BLaER1 treated with 17β-estradiol and CSF1 and Interleukin-3, amounts not matched to agents 10 nM and 100 nM (cell line): ENCODE results near the gene TYROBP.

Experiments
- H3K27ac ChIP-seq, 11 experiments: shearing (Covaris generic); formaldehyde crosslinking; 2 replicates each; pipeline ENCODE4 v1.8.1; 2022
- H3K27me3 ChIP-seq, 11 experiments: shearing (Covaris generic); formaldehyde crosslinking; 2 replicates each; pipeline ENCODE4 v1.8.1; 2022
- H3K36me3 ChIP-seq, 11 experiments: shearing (Covaris generic); formaldehyde crosslinking; 2 replicates each; pipeline ENCODE4 v1.8.1; 2022
- H3K4me1 ChIP-seq, 10 experiments: shearing (Covaris generic); formaldehyde crosslinking; 2 replicates each; pipeline ENCODE4 v1.8.1; 2022
- H3K4me2 ChIP-seq, 11 experiments: shearing (Covaris generic); formaldehyde crosslinking; 2 replicates each; pipeline ENCODE4 v1.8.1; 2022
- H3K4me3 ChIP-seq, 10 experiments: shearing (Covaris generic); formaldehyde crosslinking; 2 replicates each; pipeline ENCODE4 v1.8.1; 2022
- H3K9ac ChIP-seq, 11 experiments: shearing (Covaris generic); formaldehyde crosslinking; 2 replicates each; pipeline ENCODE4 v1.8.1; 2022
- H3K9me3 ChIP-seq, 11 experiments: shearing (Covaris generic); formaldehyde crosslinking; replicated peaks in 1 of 11; 2 replicates each; pipeline ENCODE4 v1.8.1; 2022
- H4K20me1 ChIP-seq, 11 experiments: shearing (Covaris generic); formaldehyde crosslinking; 2 replicates each; pipeline ENCODE4 v1.8.1; 2022
- Cebpa-rat ChIP-seq, 11 experiments: shearing (Covaris generic); IDR thresholded peaks; 2 replicates each; pipeline ENCODE4 v1.8.1; 2022

TYROBP gene

GRCh38 chr19:35908973-35909683, 1.0 kb upstream of the TYROBP start:
- Histone ChIP-seq H3K9ac (peak overlapping the region; percentile 72 to 90 (median 86)), H3K27ac (peak overlapping the region; percentile 85 to 99 (median 97)), H3K36me3 (peaks cover 0 to 35% (median 0%) of the 10 kb centered on the region in 11 experiments; a peak in 5 of 22 replicates), H3K27me3 (no peaks in the 10 kb centered on the region), H3K9me3 (no peaks in the 10 kb centered on the region), H4K20me1 (no peaks in the 10 kb centered on the region), H3K4me2 (peak overlapping the region; percentile 87 to 100 (median 97)), H3K4me3 (peak overlapping the region in 9 of 10 experiments; percentile 29 to 94 (median 46); a peak in 14 of 20 replicates), H3K4me1 (peaks cover 70 to 99% (median 93%) of the 10 kb centered on the region in 10 experiments)
- TF ChIP-seq Cebpa-rat (IDR thresholded peaks at IDR 0.05), result no peak

DNA sequence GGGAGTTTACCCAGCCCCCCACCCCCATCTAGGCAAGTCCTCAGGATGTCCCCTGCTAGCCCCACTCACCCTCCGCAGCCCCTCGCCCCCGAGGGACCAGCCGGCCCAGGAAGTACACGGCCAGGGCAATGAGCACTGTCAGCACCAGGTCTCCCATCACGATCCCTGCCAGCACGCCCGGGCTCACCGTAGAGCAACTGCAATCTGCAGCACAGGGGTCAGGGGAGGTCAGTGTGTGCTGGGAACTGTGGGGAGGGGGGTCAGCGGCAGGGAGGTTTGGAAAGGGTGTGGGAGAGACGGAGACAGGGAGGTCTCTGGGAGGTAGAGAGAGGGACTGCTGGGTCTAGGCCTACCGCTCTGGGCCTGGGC, 734 bp downstream of the TYROBP start:
- Histone ChIP-seq H3K4me2 (peak overlapping the region; percentile 87 to 100 (median 97); a peak in 21 of 22 replicates), H3K9ac (peak overlapping the region in 10 of 11 experiments; percentile 23 to 90 (median 86); a peak in 16 of 22 replicates), H3K4me1 (peaks cover 88 to 99% (median 96%) of the 10 kb centered on the region in 10 experiments), H3K27ac (peak overlapping the region in 10 of 11 experiments; percentile 95 to 99 (median 98); a peak in 21 of 22 replicates), H3K27me3 (no peaks in the 10 kb centered on the region), H4K20me1 (no peaks in the 10 kb centered on the region), H3K9me3 (no peaks in the 10 kb centered on the region), H3K4me3 (peak overlapping the region in 6 of 10 experiments; percentile 30 to 94 (median 78); a peak in 11 of 20 replicates), H3K36me3 (peaks cover 0 to 35% (median 0%) of the 10 kb centered on the region in 11 experiments; a peak in 5 of 22 replicates)
- no peak for TF ChIP-seq Cebpa-rat (IDR thresholded peaks at IDR 0.05)

GRCh38 chr19:35905178-35905727, 2.8 kb downstream of the TYROBP start:
- Histone ChIP-seq H3K36me3 (peaks cover 0 to 35% (median 0%) of the 10 kb centered on the region in 11 experiments; a peak in 5 of 22 replicates), H3K9ac (peak overlapping the region; percentile 24 to 92 (median 87); a peak in 21 of 22 replicates), H3K4me2 (peak overlapping the region; percentile 89 to 100 (median 99)), H3K27me3 (no peaks in the 10 kb centered on the region), H3K4me3 (peak overlapping the region in 5 of 10 experiments; percentile 6 to 94 (median 87); a peak in 9 of 20 replicates), H3K27ac (peak overlapping the region; percentile 44 to 99 (median 96)), H3K4me1 (peaks cover 85 to 98% (median 94%) of the 10 kb centered on the region in 10 experiments), H3K9me3 (no peaks in the 10 kb centered on the region), H4K20me1 (peaks cover 0 to under 1% (median 0%) of the 10 kb centered on the region in 11 experiments; a peak in 1 of 22 replicates)
- no peak for TF ChIP-seq Cebpa-rat (IDR thresholded peaks at IDR 0.05)

DNA sequence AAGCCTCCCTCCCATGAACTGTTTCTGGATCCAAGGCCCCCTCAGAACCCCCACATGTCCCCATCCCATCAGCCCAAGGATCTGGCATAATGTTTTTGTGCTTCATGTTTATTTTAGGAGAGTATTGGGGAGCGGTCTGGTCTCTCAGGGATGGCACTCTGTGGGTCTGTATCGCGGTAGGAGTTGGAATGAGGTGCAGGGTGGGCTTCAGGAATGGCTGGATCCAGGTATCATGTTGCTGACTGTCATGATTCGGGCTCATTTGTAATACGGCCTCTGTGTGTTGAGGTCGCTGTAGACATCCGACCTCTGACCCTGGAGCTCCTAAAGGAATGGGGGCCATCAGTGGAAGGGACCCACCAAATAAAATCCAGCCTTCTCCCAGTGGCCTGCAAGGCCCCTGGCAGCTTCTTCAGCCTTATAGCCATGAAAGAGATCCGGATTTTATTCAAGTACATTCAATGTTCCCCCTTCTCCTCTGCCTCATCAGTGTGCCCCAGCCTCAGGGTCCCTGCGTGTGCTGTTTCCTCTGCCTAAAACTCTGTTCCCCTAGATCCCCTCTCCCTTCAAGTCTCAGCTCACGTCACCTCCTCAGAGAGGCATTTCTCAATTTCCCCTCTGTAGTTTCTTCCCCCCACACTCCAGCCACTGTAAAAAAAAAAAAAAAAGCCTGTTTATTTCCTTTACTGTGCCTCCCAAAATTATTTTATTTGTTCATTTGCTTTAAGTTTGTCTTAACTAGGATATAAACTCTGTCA, 3.6 kb downstream of the TYROBP start:
- Histone ChIP-seq H3K4me3 (peak overlapping the region in 8 of 10 experiments; percentile 16 to 95 (median 90); a peak in 13 of 20 replicates), H3K27ac (peak overlapping the region; percentile 44 to 99 (median 96)), H3K4me2 (peak overlapping the region; percentile 89 to 100 (median 99)), H3K9me3 (no peaks in the 10 kb centered on the region), H3K4me1 (peaks cover 77 to 91% (median 86%) of the 10 kb centered on the region in 10 experiments), H3K36me3 (peaks cover 0 to 35% (median 0%) of the 10 kb centered on the region in 11 experiments; a peak in 5 of 22 replicates), H4K20me1 (peaks cover 0 to 4% (median 0%) of the 10 kb centered on the region in 11 experiments; a peak in 1 of 22 replicates), H3K27me3 (no peaks in the 10 kb centered on the region), H3K9ac (peak overlapping the region; percentile 24 to 92 (median 87); a peak in 21 of 22 replicates)
- TF ChIP-seq Cebpa-rat (IDR thresholded peaks at IDR 0.05), result 0 out of 22 replicates have a peak, but pooled peaks of 1 of the 11 experiments have one; percentile 15

DNA sequence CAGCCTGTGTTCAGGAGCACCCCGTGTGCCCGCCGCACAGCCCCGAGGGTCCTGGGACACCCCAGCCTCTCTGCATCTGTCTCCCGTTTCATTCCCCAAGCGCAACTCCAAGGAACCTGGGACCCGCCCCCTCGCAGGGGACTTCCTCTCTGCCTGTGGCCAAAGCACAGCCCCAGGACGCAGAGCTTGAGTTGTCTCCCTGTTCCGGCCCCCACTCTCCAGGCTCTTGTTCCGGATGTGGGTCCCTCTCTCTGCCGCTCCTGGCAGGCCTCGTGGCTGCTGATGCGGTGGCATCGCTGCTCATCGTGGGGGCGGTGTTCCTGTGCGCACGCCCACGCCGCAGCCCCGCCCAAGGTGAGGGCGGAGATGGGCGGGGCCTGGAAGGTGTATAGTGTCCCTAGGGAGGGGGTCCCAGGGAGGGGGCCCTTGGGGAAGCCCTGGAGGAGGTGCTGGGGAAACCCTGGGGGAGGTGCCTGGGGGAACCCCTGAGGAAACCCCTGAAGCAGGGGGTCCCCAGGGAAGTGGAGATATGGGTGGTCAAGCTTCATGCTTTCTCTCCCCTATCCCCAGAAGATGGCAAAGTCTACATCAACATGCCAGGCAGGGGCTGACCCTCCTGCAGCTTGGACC, 4.4 kb downstream of the TYROBP start:
- H3K4me2 ChIP-seq, result peak overlapping the region; percentile 89 to 100 (median 99)

DNA sequence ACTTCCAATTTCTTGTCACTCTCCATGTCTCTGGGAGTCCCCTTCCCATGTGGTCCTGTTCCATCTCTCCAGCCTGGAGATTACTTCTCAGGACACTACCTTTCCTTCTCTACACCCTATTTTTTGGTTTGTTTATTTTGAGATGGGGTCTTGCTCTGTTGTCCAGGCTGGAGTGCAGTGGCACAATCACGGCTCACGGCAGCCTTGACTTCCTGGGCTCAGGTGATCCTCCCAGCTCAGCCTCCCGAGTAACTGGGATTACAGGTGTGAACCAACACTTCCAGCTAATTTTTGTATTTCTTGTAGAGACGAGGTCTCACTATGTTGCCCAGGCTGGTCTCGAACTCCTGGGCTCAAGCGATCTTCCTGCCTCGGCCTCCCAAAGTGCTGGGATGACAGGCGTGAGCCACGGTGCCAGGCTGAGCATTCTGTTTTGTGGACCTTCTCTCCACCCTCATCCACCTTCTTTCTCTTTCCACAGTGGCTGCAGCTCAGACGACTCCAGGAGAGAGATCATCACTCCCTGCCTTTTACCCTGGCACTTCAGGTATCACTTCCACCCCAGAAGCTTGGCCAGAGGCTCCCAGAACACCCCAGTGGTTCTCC, 5.1 kb downstream of the TYROBP start:
- no peak for TF ChIP-seq Cebpa-rat (IDR thresholded peaks at IDR 0.05)
- peak overlapping the region; percentile 85 to 92 (median 90) for H3K9ac ChIP-seq
- H3K4me3 ChIP-seq, result peak overlapping the region; percentile 43 to 95 (median 86)
- H3K9me3 ChIP-seq, result no peaks in the 10 kb centered on the region
- H3K4me1 ChIP-seq, result peaks cover 71 to 87% (median 80%) of the 10 kb centered on the region in 10 experiments
- peak overlapping the region; percentile 89 to 100 (median 99) for H3K4me2 ChIP-seq
- peaks cover 0 to 17% (median 8%) of the 10 kb centered on the region in 11 experiments; a peak in 13 of 22 replicates for H4K20me1 ChIP-seq
- no peaks in the 10 kb centered on the region for H3K27me3 ChIP-seq
- H3K27ac ChIP-seq, result peak overlapping the region; percentile 85 to 99 (median 96)
- peaks cover 0 to 48% (median 8%) of the 10 kb centered on the region in 11 experiments; a peak in 18 of 22 replicates for H3K36me3 ChIP-seq

More for the DNA sequence above, 4.4 kb downstream of the TYROBP start:
- peaks cover 0 to 41% (median under 1%) of the 10 kb centered on the region in 11 experiments; a peak in 11 of 22 replicates for H3K36me3 ChIP-seq
- no peak for TF ChIP-seq Cebpa-rat (IDR thresholded peaks at IDR 0.05)
- peaks cover 72 to 87% (median 80%) of the 10 kb centered on the region in 10 experiments for H3K4me1 ChIP-seq
- no peaks in the 10 kb centered on the region for H3K9me3 ChIP-seq
- H3K27ac ChIP-seq, result peak overlapping the region; percentile 85 to 99 (median 96)
- peak overlapping the region; percentile 43 to 95 (median 86) for H3K4me3 ChIP-seq
- H3K9ac ChIP-seq, result peak overlapping the region; percentile 85 to 92 (median 90)
- H4K20me1 ChIP-seq, result peaks cover 0 to 10% (median under 1%) of the 10 kb centered on the region in 11 experiments; a peak in 11 of 22 replicates
- H3K27me3 ChIP-seq, result no peaks in the 10 kb centered on the region

DNA sequence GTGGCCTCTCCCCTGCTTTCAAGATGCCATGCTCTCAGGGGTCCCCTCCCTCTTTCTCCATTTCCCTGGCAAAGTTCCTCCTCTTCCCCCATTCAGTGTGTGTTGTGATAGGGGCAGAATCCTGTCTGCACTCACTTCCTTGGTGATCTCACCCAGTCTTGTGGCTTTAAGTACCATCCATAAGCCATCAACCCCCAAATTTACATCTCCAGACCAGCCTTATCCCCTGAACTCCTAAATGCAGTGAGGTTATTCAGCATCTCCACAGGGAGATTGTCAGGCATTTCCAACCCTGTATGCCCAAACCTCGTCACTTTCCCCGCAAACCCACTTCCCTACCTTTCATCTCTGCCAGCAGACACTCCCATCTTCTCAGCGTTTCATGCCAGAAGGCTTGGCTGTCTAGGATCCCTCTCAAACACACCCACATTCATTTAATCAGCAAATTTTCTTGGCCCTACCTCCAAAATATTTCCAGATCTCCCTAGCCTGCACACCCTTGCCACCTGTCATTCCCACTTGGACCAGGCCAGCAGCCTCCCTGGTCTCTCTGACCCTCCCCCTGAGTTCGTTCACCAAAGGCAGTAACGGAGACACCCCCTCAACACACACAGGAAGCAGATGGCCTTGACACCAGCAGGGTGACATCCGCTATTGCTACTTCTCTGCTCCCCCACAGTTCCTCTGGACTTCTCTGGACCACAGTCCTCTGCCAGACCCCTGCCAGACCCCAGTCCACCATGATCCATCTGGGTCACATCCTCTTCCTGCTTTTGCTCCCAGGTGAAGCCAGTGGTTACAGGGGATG, 6.0 kb downstream of the TYROBP start, which contains the start of gene HCST:
HCST (plus strand) TSS at position 676 of the 808 bp plus-strand sequence; CDS start at position 741, 65 bp downstream.
- Histone ChIP-seq H3K27ac (peak within 1 kb of the TSS; percentile 85 to 99 (median 96)), H3K4me2 (peak within 1 kb of the TSS; percentile 89 to 100 (median 99)), H3K9ac (peak within 1 kb of the TSS; percentile 85 to 92 (median 90)), H4K20me1 (peaks cover 0 to 26% (median 17%) of the 10 kb centered on the region in 11 experiments; a peak in 16 of 22 replicates), H3K4me3 (peak within 1 kb of the TSS; percentile 43 to 95 (median 86)), H3K4me1 (peaks cover 71 to 84% (median 77%) of the 10 kb centered on the region in 10 experiments), H3K27me3 (no peaks in the 10 kb centered on the region), H3K9me3 (no peaks in the 10 kb centered on the region), H3K36me3 (peaks cover 4 to 50% (median 17%) of the 10 kb centered on the region in 11 experiments)
- no peak for TF ChIP-seq Cebpa-rat (IDR thresholded peaks at IDR 0.05)
